Spleen (tissue), 11 donors: ENCODE results near the gene SORCS2. TPM values are rescaled to one million over a fixed set of nuclear protein-coding genes. Genes with fewer than 3 reads are reported as not detected.

Experiments
- DNase-seq: peaks from one replicate; pipeline ENCODE4 v3.0.0-alpha.2; 2020
- H3K27ac ChIP-seq, 8 donors: fragments of 200-600 bp; sonication (generic) in 7 of 8; 1 replicate in 4 of 8; 2 replicates in 4 of 8; pipeline versions ENCODE4 v1.5.0 to v1.8.0; 2016 to 2021; ENCODE audit warnings: inconsistent platforms in 4 of 8, mild to moderate bottlenecking in 4 of 8, moderate library complexity in 1 of 8
- H3K27me3 ChIP-seq, 7 donors: fragments of 200-600 bp; sonication (generic) in 6 of 7; replicated peaks in 1 of 7; 1 replicate in 4 of 7; 2 replicates in 3 of 7; pipeline versions ENCODE4 v1.5.0 to v1.8.0; 2016 to 2021; ENCODE audit warnings: inconsistent platforms in 3 of 7, mild to moderate bottlenecking in 1 of 7
- H3K36me3 ChIP-seq, 6 donors: fragments of 200-600 bp; sonication (generic) in 5 of 6; 1 replicate in 4 of 6; 2 replicates in 2 of 6; pipeline versions ENCODE4 v1.5.0 to v1.8.0; 2016 to 2021; ENCODE audit warnings: inconsistent platforms in 2 of 6
- H3K4me1 ChIP-seq, 6 donors: fragments of 200-600 bp; sonication (generic) in 5 of 6; 1 replicate in 3 of 6; 2 replicates in 3 of 6; pipeline versions ENCODE4 v1.5.0 to v1.8.0; 2016 to 2021; ENCODE audit warnings: inconsistent platforms in 3 of 6
- H3K4me3 ChIP-seq, 8 donors: fragments of 200-600 bp; sonication (generic) in 7 of 8; 1 replicate in 4 of 8; 2 replicates in 4 of 8; pipeline versions ENCODE4 v1.5.0 to v1.8.0; 2016 to 2021; ENCODE audit warnings: inconsistent platforms in 4 of 8, mild to moderate bottlenecking in 4 of 8, moderate library complexity in 2 of 8
- H3K9me3 ChIP-seq, 8 donors: fragments of 200-600 bp; sonication (generic) in 7 of 8; 1 replicate in 4 of 8; 2 replicates in 4 of 8; pipeline versions ENCODE4 v1.5.0 to v1.8.0; 2016 to 2021; ENCODE audit warnings: inconsistent platforms in 4 of 8
- CTCF ChIP-seq, 11 experiments: fragments of 200-600 bp in 7 of 11; fragments of 450-650 bp in 4 of 11; sonication (generic) in 4 of 11; IDR thresholded peaks in 8 of 11; conservative IDR thresholded peaks in 3 of 11; 1 replicate in 7 of 11; 2 replicates in 4 of 11; pipeline versions ENCODE4 v1.4.0 to v1.8.0; 2016 to 2021; ENCODE audit warnings: antibody characterized with exemption in 11 of 11, inconsistent platforms in 4 of 11, mild to moderate bottlenecking in 1 of 11
- POLR2A ChIP-seq, 3 donors: fragments of 450-650 bp; IDR thresholded peaks; one replicate each; pipeline ENCODE4 v1.5.1; 2017; ENCODE audit warnings: antibody characterized with exemption in 3 of 3, mild to moderate bottlenecking in 1 of 3
- POLR2AphosphoS5 ChIP-seq, 3 donors: sonication (generic); formaldehyde crosslinking; IDR thresholded peaks; one replicate each; pipeline ENCODE4 v1.5.1; 2017; ENCODE audit warnings: antibody characterized with exemption in 3 of 3
- WGBS, 5 donors: extraction: QIAGEN DNeasy Blood & Tissue Kit in 3 of 5; methylation state at CpG; one replicate each; pipeline versions ENCODE4 v1.1.5 to v1.1.7; 2013 to 2018; 5-methylcytosine and 5-hydroxymethylcytosine counted together
- intact Hi-C: fragments of 100-400 bp; cut with DNase I; formaldehyde crosslinking; loops from one replicate; pipeline ENCODE4 v1.15.0; 2023; ENCODE audit warnings: low total_unique reads
- polyA plus RNA-seq, 3 donors: library from polyadenylated mRNA; stranded (reverse); fragments of 200-250 nt; gene quantifications; one replicate each; pipeline ENCODE4 v1.2.1, GENCODE V29; 2013
- total RNA-seq, 7 donors: library from RNA; depleted of rRNA in 3 of 7; stranded (reverse); fragments of >200 nt in 3 of 7; fragmentation: NEBNext Ultra II Directional in 4 of 7; extraction: Animal tissue kit (Norgen Biotek cat#: 25700) in 4 of 7; gene quantifications; one replicate each; pipeline versions ENCODE4 v1.1.0 to v1.2.1, GENCODE V29; 2016 to 2021
- donor health status: healthy with polysubstance abuse.
- donor health status: DM: no; HTN: no; CAD: no; lungs with moderate emphysema.
- donor health status: DM: no; HTN: no; CAD: no.
- donor health status: Bipolar disorder and iron deficiency.
- donor health status: healthy.
- donor health status: DM: no; HTN: no; CAD: no.
- donor health status: DM: yes; HTN: yes; CAD: no.

SORCS2 gene
- total and polyA plus RNA-seq, 10 donors = 0.33 to 1.6 (median 0.60) TPM

DNA sequence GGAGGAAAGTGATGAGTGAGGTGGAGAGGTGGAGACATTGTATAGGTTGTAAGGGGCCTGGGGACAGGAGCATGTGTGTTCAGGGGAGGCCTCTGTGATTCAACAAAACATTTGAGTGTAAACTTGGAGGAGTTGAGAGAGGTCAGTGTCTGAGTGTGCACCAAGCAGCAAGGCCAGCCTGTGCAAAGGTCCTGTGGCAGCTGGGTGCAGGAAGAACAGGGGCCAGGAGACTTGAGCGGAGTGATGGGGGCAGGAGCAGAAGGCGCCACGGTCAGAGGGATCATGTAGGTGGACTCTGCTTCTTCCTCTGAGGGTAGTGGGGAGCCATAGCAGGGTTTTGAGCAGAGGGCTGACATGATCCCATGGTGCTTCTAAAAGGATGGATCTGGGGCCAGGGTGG, 252.0 kb downstream of the SORCS2 start:
- intact Hi-C loops = no loop called here
- DNase-seq = no peak

DNA sequence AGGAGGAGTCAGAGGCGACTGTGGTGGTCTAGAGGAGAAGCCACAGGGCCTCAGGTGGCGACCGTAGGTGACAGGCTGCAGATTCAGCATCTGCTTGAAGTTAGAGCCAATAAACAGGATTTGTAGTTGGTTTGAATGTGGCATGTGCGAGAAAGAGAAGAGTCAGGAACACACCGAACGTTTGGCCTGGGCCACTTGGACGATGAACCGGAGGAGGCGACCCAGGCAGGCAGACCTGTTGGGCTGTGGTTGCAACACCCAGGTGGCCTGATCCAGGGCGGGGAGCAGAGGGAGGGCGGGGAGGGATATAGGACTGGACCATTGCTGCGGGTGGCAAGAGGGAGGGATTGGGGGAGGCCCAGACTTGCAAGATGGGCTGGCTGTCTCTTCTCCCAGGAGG, 252.4 kb downstream of the SORCS2 start:
- intact Hi-C loops = no loop called here
- DNase-seq = no peak
- 76 to 86% (median 83%) methylated on average over 12 of the region's 12 CpGs for WGBS, 5 donors
- Histone ChIP-seq H3K4me1 (no peaks in the 10 kb centered on the region), H3K27me3 (peaks cover 0 to 60% (median 0%) of the 10 kb centered on the region in 7 donors), H3K27ac (no peak overlapping the region), H3K9me3 (peaks cover 0 to 3% (median 0%) of the 10 kb centered on the region in 8 donors), H3K36me3 (no peaks in the 10 kb centered on the region), H3K4me3 (no peak overlapping the region)
- TF ChIP-seq POLR2A (IDR thresholded peaks at IDR 0.05) (no peak), CTCF (IDR thresholded peaks at IDR 0.05 in 8 of 11, conservative IDR thresholded peaks at IDR 0.05 in 3 of 11) (no peak), POLR2AphosphoS5 (IDR thresholded peaks at IDR 0.05) (no peak)

More for the DNA sequence above, 252.0 kb downstream of the SORCS2 start:
- Histone ChIP-seq H3K27me3 (peaks cover 0 to 61% (median 0%) of the 10 kb centered on the region in 7 donors), H3K4me3 (no peak overlapping the region), H3K27ac (no peak overlapping the region), H3K4me1 (no peaks in the 10 kb centered on the region), H3K36me3 (no peaks in the 10 kb centered on the region), H3K9me3 (peaks cover 0 to 3% (median 0%) of the 10 kb centered on the region in 8 donors)
- TF ChIP-seq CTCF (IDR thresholded peaks at IDR 0.05 in 8 of 11, conservative IDR thresholded peaks at IDR 0.05 in 3 of 11) (no peak), POLR2AphosphoS5 (IDR thresholded peaks at IDR 0.05) (no peak), POLR2A (IDR thresholded peaks at IDR 0.05) (no peak)
- 66 to 95% (median 89%) methylated on average over 3 of the region's 3 CpGs for WGBS, 5 donors

DNA sequence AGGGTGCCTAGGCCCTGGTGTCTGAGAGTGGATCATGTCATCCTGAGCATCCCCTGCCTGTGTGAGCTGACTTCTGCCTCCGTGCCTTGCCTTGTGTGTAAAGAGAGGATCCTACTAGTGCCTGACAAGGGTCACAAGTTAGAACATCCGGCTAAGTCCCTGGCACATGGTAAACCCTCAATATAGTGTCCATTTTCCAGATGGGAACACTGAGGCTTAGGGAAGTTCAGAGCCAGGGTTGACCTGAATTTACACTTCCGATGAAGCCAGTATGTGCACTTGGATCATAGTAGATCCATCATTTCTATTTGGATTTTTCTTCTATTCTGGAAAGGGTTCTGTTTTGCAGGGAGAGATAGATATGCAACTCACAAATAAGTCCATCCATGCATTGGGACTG, 254.9 kb downstream of the SORCS2 start:
- TF ChIP-seq POLR2AphosphoS5 (IDR thresholded peaks at IDR 0.05) (no peak), POLR2A (IDR thresholded peaks at IDR 0.05) (no peak), CTCF (IDR thresholded peaks at IDR 0.05 in 8 of 11, conservative IDR thresholded peaks at IDR 0.05 in 3 of 11) (no peak)
- Histone ChIP-seq H3K4me1 (no peaks in the 10 kb centered on the region), H3K36me3 (no peaks in the 10 kb centered on the region), H3K27ac (no peak overlapping the region), H3K4me3 (no peak overlapping the region), H3K27me3 (peaks cover 0 to 44% (median 0%) of the 10 kb centered on the region in 7 donors), H3K9me3 (peaks cover 0 to 3% (median 0%) of the 10 kb centered on the region in 8 donors)
- 85 to 97% (median 86%) methylated on average over 2 to 3 of the region's 3 CpGs for WGBS, 5 donors
- DNase-seq = no peak
- intact Hi-C loops = no loop called here

GRCh38 chr4:7448036-7448435, 255.7 kb downstream of the SORCS2 start:
- no peak for DNase-seq
- peaks cover 0 to 3% (median 0%) of the 10 kb centered on the region in 8 donors for H3K9me3 ChIP-seq
- intact Hi-C loops = no loop called here
- no peak overlapping the region for H3K27ac ChIP-seq
- TF ChIP-seq POLR2A (IDR thresholded peaks at IDR 0.05) (no peak), POLR2AphosphoS5 (IDR thresholded peaks at IDR 0.05) (no peak), CTCF (IDR thresholded peaks at IDR 0.05 in 8 of 11, conservative IDR thresholded peaks at IDR 0.05 in 3 of 11) (no peak)
- H3K4me3 ChIP-seq = no peak overlapping the region
- 71 to 79% (median 73%) methylated on average over 14 to 16 of the region's 16 CpGs for WGBS, 5 donors
- no peaks in the 10 kb centered on the region for H3K36me3 ChIP-seq
- peaks cover 0 to 37% (median 0%) of the 10 kb centered on the region in 7 donors for H3K27me3 ChIP-seq
- no peaks in the 10 kb centered on the region for H3K4me1 ChIP-seq
